ENCODE measurements around the gene C2orf72.

Gene C2orf72

GRCh38 chr2:231088754-231089153, 51.4 kb downstream of the C2orf72 start:
- H3K36me3 ChIP-seq (replicated peaks; ENCODE audit: insufficient read depth, low read length) = peaks cover 7% of the 10 kb centered on the region; the same call in 1 of the 2 replicates

DNA sequence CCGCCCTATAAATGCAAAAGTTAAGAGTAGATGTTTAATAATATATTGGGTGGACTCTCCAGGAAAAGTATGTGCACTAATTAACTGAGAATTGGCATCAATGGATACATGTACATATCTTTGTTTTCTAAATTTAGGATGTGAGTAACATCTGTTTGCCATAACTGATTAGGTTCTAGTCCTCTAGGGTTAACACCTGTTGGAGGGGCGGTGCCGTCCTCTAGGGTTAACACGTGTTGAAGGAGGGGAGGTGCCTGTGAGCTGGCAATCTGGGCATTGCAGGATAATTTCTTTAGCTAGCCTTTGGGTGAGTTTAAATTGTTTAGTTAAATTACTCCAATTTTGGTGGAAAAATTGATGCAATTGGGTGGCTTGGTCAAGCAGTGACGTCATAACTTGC, 56.6 kb downstream of the C2orf72 start:
- no peaks in the 10 kb centered on the region for H3K9me2 ChIP-seq (replicated peaks; ENCODE audit: insufficient read depth, low read length)
- no peaks in the 10 kb centered on the region for H3K36me3 ChIP-seq (replicated peaks; ENCODE audit: insufficient read depth, low read length)
- H3K9ac ChIP-seq (ENCODE audit: low read length) = no peak overlapping the region
- no peak overlapping the region for H3K4me3 ChIP-seq (ENCODE audit: low read length)
- H4K20me1 ChIP-seq (ENCODE audit: insufficient read depth, low read length) = no peaks in the 10 kb centered on the region
- H3K4me1 ChIP-seq (ENCODE audit: low read length) = no peaks in the 10 kb centered on the region
- no peak overlapping the region for H3K4me2 ChIP-seq (ENCODE audit: low read depth, low read length)
- no peak for DNase-seq
- no peaks in the 10 kb centered on the region for H3K27me3 ChIP-seq (replicated peaks; ENCODE audit: insufficient read depth, low read length)
- H3F3A ChIP-seq (ENCODE audit: insufficient read depth, low read length) = no peaks in the 10 kb centered on the region
- no peak overlapping the region for H3K27ac ChIP-seq (ENCODE audit: low read length)
- no peak overlapping the region for H2AFZ ChIP-seq (ENCODE audit: low read length)
- no peaks in the 10 kb centered on the region for H3K9me3 ChIP-seq (replicated peaks; ENCODE audit: insufficient read depth, low read length)
- TF ChIP-seq EZH2phosphoT487 (IDR thresholded peaks at IDR 0.05; ENCODE audit: low read length) = no peak
- TF ChIP-seq CTCF (IDR thresholded peaks at IDR 0.05; ENCODE audit: low read length) = no peak
- TF ChIP-seq EZH2 (optimal IDR thresholded peaks at IDR 0.05; ENCODE audit: low read depth, low read length) = no peak
- H3K79me2 ChIP-seq (ENCODE audit: low read length) = peaks cover 23% of the 10 kb centered on the region

More at GRCh38 chr2:231088754-231089153, 51.4 kb downstream of the C2orf72 start:
- no peaks in the 10 kb centered on the region for H3K9me3 ChIP-seq (replicated peaks; ENCODE audit: insufficient read depth, low read length)
- H4K20me1 ChIP-seq (ENCODE audit: insufficient read depth, low read length) = no peaks in the 10 kb centered on the region
- no peaks in the 10 kb centered on the region for H3F3A ChIP-seq (ENCODE audit: insufficient read depth, low read length)
- H3K4me3 ChIP-seq (ENCODE audit: low read length) = no peak overlapping the region
- H3K27ac ChIP-seq (ENCODE audit: low read length) = no peak overlapping the region
- H2AFZ ChIP-seq (ENCODE audit: low read length) = no peak overlapping the region
- H3K9ac ChIP-seq (ENCODE audit: low read length) = no peak overlapping the region
- H3K4me1 ChIP-seq (ENCODE audit: low read length) = no peaks in the 10 kb centered on the region
- H3K4me2 ChIP-seq (ENCODE audit: low read depth, low read length) = no peak overlapping the region
- no peaks in the 10 kb centered on the region for H3K9me2 ChIP-seq (replicated peaks; ENCODE audit: insufficient read depth, low read length)
- peaks cover 13% of the 10 kb centered on the region for H3K79me2 ChIP-seq (ENCODE audit: low read length)
- DNase-seq = no peak
- no peaks in the 10 kb centered on the region for H3K27me3 ChIP-seq (replicated peaks; ENCODE audit: insufficient read depth, low read length)
- TF ChIP-seq EZH2phosphoT487 (IDR thresholded peaks at IDR 0.05; ENCODE audit: low read length) (no peak), CTCF (IDR thresholded peaks at IDR 0.05; ENCODE audit: low read length) (no peak), EZH2 (optimal IDR thresholded peaks at IDR 0.05; ENCODE audit: low read depth, low read length) (no peak)

- H3K4me1 ChIP-seq (ENCODE audit: low read length) = no peaks in the 10 kb centered on the region
- no peak overlapping the region for H2AFZ ChIP-seq (ENCODE audit: low read length)
- no peaks in the 10 kb centered on the region for H3K9me2 ChIP-seq (replicated peaks; ENCODE audit: insufficient read depth, low read length)
- no peaks in the 10 kb centered on the region for H3K36me3 ChIP-seq (replicated peaks; ENCODE audit: insufficient read depth, low read length)
- no peaks in the 10 kb centered on the region for H3K27me3 ChIP-seq (replicated peaks; ENCODE audit: insufficient read depth, low read length)
- no peak overlapping the region for H3K9ac ChIP-seq (ENCODE audit: low read length)
- H4K20me1 ChIP-seq (ENCODE audit: insufficient read depth, low read length) = no peaks in the 10 kb centered on the region
- no peak for DNase-seq
- peaks cover 23% of the 10 kb centered on the region for H3K79me2 ChIP-seq (ENCODE audit: low read length)
- TF ChIP-seq EZH2 (optimal IDR thresholded peaks at IDR 0.05; ENCODE audit: low read depth, low read length) (no peak), CTCF (IDR thresholded peaks at IDR 0.05; ENCODE audit: low read length) (no peak), EZH2phosphoT487 (IDR thresholded peaks at IDR 0.05; ENCODE audit: low read length) (no peak)
- no peak overlapping the region for H3K4me2 ChIP-seq (ENCODE audit: low read depth, low read length)
- no peak overlapping the region for H3K4me3 ChIP-seq (ENCODE audit: low read length)
- no peaks in the 10 kb centered on the region for H3F3A ChIP-seq (ENCODE audit: insufficient read depth, low read length)
- no peak overlapping the region for H3K27ac ChIP-seq (ENCODE audit: low read length)
- no peaks in the 10 kb centered on the region for H3K9me3 ChIP-seq (replicated peaks; ENCODE audit: insufficient read depth, low read length)
Observed at GRCh38 chr2:231094736-231095346, 57.5 kb downstream of the C2orf72 start.
